ENCODE results near the gene PXDN. TPM values are rescaled to one million over a fixed set of nuclear protein-coding genes. Genes with fewer than 3 reads are reported as not detected.

The PXDN gene
- total and polyA plus RNA-seq, 9 donors, result 36.0 to 116 (median 54.5) TPM

- intact Hi-C loops (cut with DNase I), result loop anchor here in 2 of 4 donors (10.0 kb wide), 1 partner anchor 70 kb away; the partner anchor contains the start of gene PXDN (in 2 of the 2)
- DNase-seq, result peak in 2 of 5 donors; percentile 14 to 16
- H3K9me3 ChIP-seq, result no peaks in the 10 kb centered on the region
- H3K4me1 ChIP-seq (ENCODE audit: insufficient read depth), result no peaks in the 10 kb centered on the region
- H3K4me3 ChIP-seq, result no peak overlapping the region
- no peak overlapping the region for H3K27ac ChIP-seq
- no peaks in the 10 kb centered on the region for H3K27me3 ChIP-seq
- no peaks in the 10 kb centered on the region for H3K36me3 ChIP-seq
- no peak for TF ChIP-seq POLR2A (IDR thresholded peaks at IDR 0.05)
- TF ChIP-seq CTCF (IDR thresholded peaks at IDR 0.05), result no peak
- TF ChIP-seq EP300 (IDR thresholded peaks at IDR 0.05), result no peak
- 81 to 86% (median 85%) methylated on average over 18 of the region's 18 CpGs for WGBS, 3 donors
Measured at GRCh38 chr2:1674766-1675397, 69.4 kb downstream of the PXDN start.

- intact Hi-C loops (cut with DNase I), result loop anchor here in 2 of 4 donors (10.0 kb wide), 1 partner anchor 71 kb away; the partner anchor contains the start of gene PXDN (in 2 of the 2)
- H3K27ac ChIP-seq, result no peak overlapping the region
- TF ChIP-seq CTCF (IDR thresholded peaks at IDR 0.05) (no peak), EP300 (IDR thresholded peaks at IDR 0.05) (no peak), POLR2A (IDR thresholded peaks at IDR 0.05) (no peak)
- no peak for DNase-seq
- no peak overlapping the region for H3K4me3 ChIP-seq
- H3K27me3 ChIP-seq, result no peaks in the 10 kb centered on the region
- WGBS, 3 donors, result 82 to 88% (median 83%) methylated on average over 9 of the region's 9 CpGs
- no peaks in the 10 kb centered on the region for H3K4me1 ChIP-seq (ENCODE audit: insufficient read depth)
- H3K36me3 ChIP-seq, result no peaks in the 10 kb centered on the region
- no peaks in the 10 kb centered on the region for H3K9me3 ChIP-seq
Measured at GRCh38 chr2:1674276-1674675, 70.0 kb downstream of the PXDN start.

- Histone ChIP-seq H3K4me1 (ENCODE audit: insufficient read depth) (no peaks in the 10 kb centered on the region), H3K4me3 (no peak overlapping the region), H3K36me3 (no peaks in the 10 kb centered on the region), H3K27ac (no peak overlapping the region), H3K9me3 (no peaks in the 10 kb centered on the region), H3K27me3 (no peaks in the 10 kb centered on the region)
- no peak for DNase-seq
- 91 to 93% (median 91%) methylated on average over 18 of the region's 18 CpGs for WGBS, 3 donors
- intact Hi-C loops (cut with DNase I), result loop anchor here in 2 of 4 donors (10.0 kb wide), 1 partner anchor 71 kb away; the partner anchor contains the start of gene PXDN (in 2 of the 2)
- TF ChIP-seq POLR2A (IDR thresholded peaks at IDR 0.05) (no peak), CTCF (IDR thresholded peaks at IDR 0.05) (no peak), EP300 (IDR thresholded peaks at IDR 0.05) (no peak)
Measured at GRCh38 chr2:1673160-1673944, 71.0 kb downstream of the PXDN start.

DNA sequence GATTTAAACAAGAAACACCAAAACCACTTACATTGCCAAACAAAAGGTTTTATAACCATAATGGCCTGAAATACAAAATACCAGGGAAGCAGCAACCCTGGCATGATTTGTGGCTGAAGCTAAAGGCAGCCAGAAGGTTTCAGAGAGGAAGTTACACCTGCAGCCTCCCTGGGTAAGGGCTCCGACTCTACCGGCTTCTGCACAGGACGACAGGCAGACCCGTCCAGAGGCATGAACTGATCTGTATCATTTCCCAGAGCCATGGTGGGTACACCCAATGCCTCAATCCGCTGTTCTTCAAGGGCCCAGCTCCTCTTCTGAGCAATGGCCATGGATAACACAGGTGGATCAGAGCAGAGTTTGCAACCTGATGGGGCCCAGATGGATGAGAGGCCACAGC, 71.6 kb downstream of the PXDN start:
- intact Hi-C loops (cut with DNase I), result loop anchor here in 2 of 4 donors (10.0 kb wide), 1 partner anchor 72 kb away; the partner anchor contains the start of gene PXDN (in 2 of the 2)
- Histone ChIP-seq H3K27ac (no peak overlapping the region), H3K4me1 (ENCODE audit: insufficient read depth) (no peaks in the 10 kb centered on the region), H3K9me3 (no peaks in the 10 kb centered on the region), H3K36me3 (no peaks in the 10 kb centered on the region), H3K4me3 (no peak overlapping the region), H3K27me3 (no peaks in the 10 kb centered on the region)
- no peak for TF ChIP-seq EP300 (IDR thresholded peaks at IDR 0.05)
- TF ChIP-seq POLR2A (IDR thresholded peaks at IDR 0.05), result no peak
- TF ChIP-seq CTCF (IDR thresholded peaks at IDR 0.05), result no peak
- 62 to 83% (median 79%) methylated on average over 5 of the region's 5 CpGs for WGBS, 3 donors
- no peak for DNase-seq
